ENCODE measurements around the gene SERP2.
A peak's percentile ranks its signal among the peaks of the same experiment; 100 is the strongest.

GRCh38 chr13:44437356-44438233, 64.0 kb downstream of the SERP2 start:
- TF ChIP-seq CTCF (IDR thresholded peaks at IDR 0.05; ENCODE audit: insufficient read depth, low read depth, low read length) (peak; percentile 46), EZH2 (IDR thresholded peaks at IDR 0.05; ENCODE audit: insufficient read depth, low read length) (no peak)
